GM18499 (cell line): ENCODE results near the gene MPEG1.
A peak's percentile ranks its signal among the peaks of the same experiment; 100 is the strongest.

Source experiments
- ATAC-seq: cut with Tn5 transposase; IDR thresholded peaks from one replicate; pipeline ENCODE4 v1.9.1; 2021; ENCODE audit warnings: moderate number of reproducible peaks; ENCODE audit not compliant: insufficient read depth, unreplicated experiment

MPEG1 gene

GRCh38 chr11:59173080-59173963 is 39.4 kb downstream of the MPEG1 start:
- ATAC-seq: no peak

GRCh38 chr11:59172345-59173079 is 40.2 kb downstream of the MPEG1 start:
- ATAC-seq: peak; percentile 6

- peak; percentile 46 for ATAC-seq
These were observed 41.0 kb downstream of the MPEG1 start, which contains the start of gene DTX4 for GRCh38 chr11:59171508-59172322. Gene DTX4, plus strand, starts transcription at chr11:59172132. Its CDS starts 464 bp downstream, at chr11:59172596.

GRCh38 chr11:59164028-59164427 is 48.7 kb downstream of the MPEG1 start:
- ATAC-seq: no peak
